SW 1271 (cell line): ENCODE results near the gene NUSAP1.
"Not testable (repeated sequence)": the region's sequence is repeated elsewhere in the genome, so short reads cannot be mapped to it uniquely, and the experiment has no call there.

ENCODE experiments used
- DNase-seq, 2 experiments: peaks; one replicate each; lab custom pipeline; 2025; lab: John Stamatoyannopoulos, UW

Gene NUSAP1

GRCh38 chr15:41416128-41416741, 83.6 kb downstream of the NUSAP1 start:
- no peak for DNase-seq

- DNase-seq, result peak; percentile 38 to 73
These were observed 84.2 kb downstream of the NUSAP1 start, which contains the start of gene RTF1 for GRCh38 chr15:41416742-41417417. TSS of gene RTF1 (plus strand) at chr15:41417095. CDS start at chr15:41417116, 21 bp downstream.

DNA sequence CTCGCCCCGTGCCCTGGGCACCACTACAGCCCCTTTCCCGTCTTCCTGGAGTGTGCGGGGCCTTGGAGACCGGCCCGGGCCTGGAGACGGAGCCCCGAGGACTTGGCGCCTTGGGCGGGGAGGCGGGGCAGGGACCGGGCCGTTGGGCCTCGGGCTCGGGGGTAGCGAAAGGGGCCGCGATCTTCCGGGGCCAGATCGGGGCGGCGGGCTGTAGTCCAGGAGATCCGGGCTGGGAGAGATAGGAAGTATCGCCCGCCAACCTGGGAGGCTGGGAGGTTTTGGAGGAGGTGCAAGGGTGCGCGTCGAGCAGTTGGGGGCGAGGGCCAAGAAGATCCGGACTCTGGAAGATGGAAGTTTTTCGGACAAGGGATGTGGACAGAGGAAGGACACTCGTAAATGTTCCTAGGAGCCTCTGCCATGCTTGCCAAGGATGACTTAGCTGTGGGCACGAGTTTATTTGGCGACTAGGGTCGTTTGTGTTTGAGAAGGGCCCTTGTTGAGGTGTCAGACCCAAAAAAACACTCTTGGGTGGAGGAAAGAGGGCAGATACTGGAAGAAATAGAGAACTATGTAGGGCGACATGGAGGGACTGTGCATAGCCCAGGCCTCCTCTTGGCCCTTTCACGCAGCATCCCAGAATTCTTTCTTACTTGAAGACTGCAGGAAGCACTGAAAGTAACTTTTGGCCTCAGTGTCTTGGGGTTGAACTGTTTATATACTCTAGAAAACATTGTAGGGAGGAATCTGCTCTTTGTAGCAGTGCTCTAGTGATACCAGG, 84.9 kb downstream of the NUSAP1 start:
- DNase-seq, result no peak

GRCh38 chr15:41423979-41424659, 91.4 kb downstream of the NUSAP1 start:
- DNase-seq, result no peak

- no peak for DNase-seq
These were observed 92.1 kb downstream of the NUSAP1 start for GRCh38 chr15:41424809-41425208.

GRCh38 chr15:41425907-41426306, 93.2 kb downstream of the NUSAP1 start:
- DNase-seq, result not testable (repeated sequence)

DNA sequence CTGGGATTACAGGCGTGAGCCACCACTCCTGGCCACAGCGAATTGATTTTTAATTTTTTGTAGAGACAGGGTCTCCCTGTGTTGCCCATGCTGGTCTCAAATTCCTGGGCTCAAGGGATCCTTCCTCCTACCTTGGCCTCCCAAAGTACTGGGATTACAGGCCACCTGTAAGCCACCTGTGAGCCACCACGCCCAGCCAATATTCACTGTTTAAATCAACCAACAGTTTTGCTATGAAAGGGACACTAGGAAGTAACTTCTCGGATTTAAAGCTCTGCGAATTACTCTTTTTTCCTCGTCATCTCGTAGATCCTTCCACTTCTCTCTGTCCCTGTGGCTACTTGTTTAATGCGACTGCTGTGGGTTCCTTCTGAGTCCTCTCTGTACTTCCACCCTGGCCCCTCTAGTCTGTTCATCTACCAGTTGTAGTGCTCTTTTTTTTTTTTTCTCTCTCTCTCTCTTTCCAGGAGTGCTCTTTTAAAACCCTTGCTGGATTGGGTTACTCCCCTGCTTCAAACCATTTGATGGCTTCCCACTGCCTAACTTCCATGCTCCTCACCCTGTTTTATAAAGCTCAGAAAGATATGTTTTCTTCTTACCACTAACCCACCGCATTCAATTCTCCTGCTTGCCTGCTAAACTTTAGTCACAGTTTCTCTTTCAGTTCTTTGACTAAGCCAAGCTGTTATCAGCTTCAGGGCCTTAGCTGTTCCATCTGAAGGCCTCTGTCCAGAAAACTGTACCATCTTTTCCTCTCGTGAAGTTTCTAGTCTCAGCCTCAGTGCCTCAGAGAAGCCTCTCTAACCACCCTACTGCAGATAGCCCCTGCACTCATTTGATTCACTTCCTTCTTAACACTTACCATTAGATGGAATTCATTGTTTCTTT, 96.6 kb downstream of the NUSAP1 start:
- DNase-seq, result no peak
